H1 (cell line): Measurements from ENCODE around the gene MKI67. TPM values are rescaled to one million over a fixed set of nuclear protein-coding genes. Genes with fewer than 3 reads are reported as not detected.

ENCODE experiments used
- CTCF ChIA-PET: fragments of 300-600 bp; sonication (Branson Sonifier 250); formaldehyde crosslinking; loops from one replicate; lab custom pipeline; 2021; ENCODE audit not compliant: partially characterized antibody; lab: Charles Lee
- POLR2A ChIA-PET: fragments of 300-600 bp; sonication (Branson Sonifier 250); formaldehyde crosslinking; loops from one replicate; lab custom pipeline; 2021; ENCODE audit warnings: inconsistent platforms; ENCODE audit not compliant: partially characterized antibody; lab: Charles Lee
- DNase-seq, 2 experiments: peaks; one replicate each; pipeline versions ENCODE4 v3.0.0 to v3.0.0-alpha.2; 2010 to 2022; ENCODE audit warnings: low spot score in 2 of 2, low read depth in 1 of 2, mixed read lengths in 1 of 2
- FAIRE-seq: peaks from 2 replicates; lab custom pipeline; 2011; peaks lifted over from hg19 to GRCh38; lab: Jason Lieb, UNC
- H2AFZ ChIP-seq: 2 replicates; pipeline ENCODE4 v1.8.1; 2012; ENCODE audit warnings: low read length, inconsistent platforms
- H2AK5ac ChIP-seq: 2 replicates; pipeline ENCODE4 v1.6.1; 2013; ENCODE audit warnings: low read depth, low read length
- H2BK120ac ChIP-seq: replicated peaks from 2 replicates; pipeline ENCODE3; 2013; ENCODE audit warnings: low read depth, low read length, inconsistent platforms
- H2BK12ac ChIP-seq: 2 replicates; pipeline ENCODE4 v1.6.1; 2013; ENCODE audit warnings: low read depth, low read length
- H2BK15ac ChIP-seq: 2 replicates; pipeline ENCODE4 v1.6.1; 2013; ENCODE audit warnings: low read length
- H2BK20ac ChIP-seq: 2 replicates; pipeline ENCODE4 v1.6.1; 2013; ENCODE audit warnings: low read length
- H2BK5ac ChIP-seq: 2 replicates; pipeline ENCODE4 v1.6.1; 2013; ENCODE audit warnings: low read depth, low read length
- H3K14ac ChIP-seq: 2 replicates; pipeline ENCODE4 v1.6.1; 2013; ENCODE audit warnings: inconsistent platforms; ENCODE audit not compliant: insufficient read length
- H3K18ac ChIP-seq: 2 replicates; pipeline ENCODE4 v1.6.1; 2013; ENCODE audit warnings: low read length; ENCODE audit errors: extremely low read depth
- H3K23ac ChIP-seq: 2 replicates; pipeline ENCODE4 v1.6.1; 2013; ENCODE audit warnings: inconsistent platforms; ENCODE audit not compliant: insufficient read length
- H3K23me2 ChIP-seq: 2 replicates; pipeline ENCODE4 v1.6.1; 2013; ENCODE audit warnings: low read depth, low read length
- H3K27ac ChIP-seq: 2 replicates; pipeline ENCODE4 v1.6.1; 2011; ENCODE audit warnings: low read depth, low read length, inconsistent platforms
- H3K27me3 ChIP-seq, 4 experiments: replicated peaks in 1 of 4; 1 replicate in 1 of 4; 2 replicates in 3 of 4; pipeline versions ENCODE4 v1.6.1 to v1.8.1; 2011 to 2013; ENCODE audit warnings: low read length in 3 of 4, mild to moderate bottlenecking in 3 of 4, inconsistent platforms in 2 of 4, mixed read lengths in 2 of 4, moderate library complexity in 1 of 4; ENCODE audit not compliant: control insufficient read depth in 3 of 4, insufficient read depth in 3 of 4; ENCODE audit errors: extremely low read depth in 1 of 4
- H3K36me3 ChIP-seq, 4 experiments: 2 replicates each; pipeline versions ENCODE4 v1.6.1 to v1.8.1; 2011 to 2013; ENCODE audit warnings: mild to moderate bottlenecking in 4 of 4, low read length in 3 of 4, moderate library complexity in 2 of 4, control low read depth in 1 of 4, inconsistent platforms in 1 of 4; ENCODE audit not compliant: insufficient read depth in 4 of 4, control insufficient read depth in 2 of 4
- H3K4ac ChIP-seq: replicated peaks from 2 replicates; pipeline ENCODE3; 2013; ENCODE audit warnings: low read length, low read depth, mixed read lengths, inconsistent platforms; ENCODE audit not compliant: insufficient read length
- H3K4me1 ChIP-seq, 4 experiments: replicated peaks in 1 of 4; 1 replicate in 1 of 4; 2 replicates in 3 of 4; pipeline versions ENCODE4 v1.6.1 to v1.8.1; 2011 to 2013; ENCODE audit warnings: low read length in 3 of 4, inconsistent platforms in 2 of 4, mixed read lengths in 1 of 4; ENCODE audit not compliant: insufficient read depth in 4 of 4, control insufficient read depth in 3 of 4
- H3K4me2 ChIP-seq, 2 experiments: 2 replicates each; pipeline versions ENCODE4 v1.6.1 to v1.8.1; 2011 to 2013; ENCODE audit warnings: low read depth in 2 of 2, low read length in 2 of 2, control low read depth in 1 of 2, inconsistent platforms in 1 of 2, mild to moderate bottlenecking in 1 of 2; ENCODE audit not compliant: insufficient read depth in 1 of 2
- H3K4me3 ChIP-seq, 4 experiments: fragments of 200-600, 300-600 bp in 1 of 4; sonication (generic), shearing (Covaris generic), sonication (Bioruptor Twin) in 1 of 4; 2 replicates each; pipeline versions ENCODE4 v1.5.1 to v1.8.1; 2011 to 2016; ENCODE audit warnings: low read length in 4 of 4, low read depth in 3 of 4, control low read depth in 2 of 4, inconsistent platforms in 2 of 4, mild to moderate bottlenecking in 2 of 4, mixed read lengths in 1 of 4, moderate library complexity in 1 of 4; ENCODE audit not compliant: insufficient read depth in 2 of 4; ENCODE audit errors: extremely low read depth in 1 of 4
- H3K56ac ChIP-seq: replicated peaks from 2 replicates; pipeline ENCODE3; 2013; ENCODE audit warnings: low read depth, mild to moderate bottlenecking, mixed read lengths, low read length, inconsistent platforms; ENCODE audit not compliant: insufficient read length
- H3K79me1 ChIP-seq: 2 replicates; pipeline ENCODE4 v1.6.1; 2013; ENCODE audit warnings: low read depth, low read length, control low read depth
- H3K79me2 ChIP-seq, 2 experiments: 2 replicates each; pipeline versions ENCODE4 v1.6.1 to v1.8.1; 2012 to 2013; ENCODE audit warnings: low read length in 2 of 2, mild to moderate bottlenecking in 2 of 2, inconsistent platforms in 1 of 2; ENCODE audit not compliant: insufficient read depth in 2 of 2, control insufficient read depth in 1 of 2
- H3K9ac ChIP-seq, 4 experiments: replicated peaks in 1 of 4; 1 replicate in 1 of 4; 2 replicates in 3 of 4; pipeline versions ENCODE4 v1.6.1 to v1.8.1; 2011 to 2013; ENCODE audit warnings: low read depth in 3 of 4, low read length in 3 of 4, control low read depth in 2 of 4, mild to moderate bottlenecking in 2 of 4, moderate library complexity in 2 of 4, inconsistent platforms in 1 of 4; ENCODE audit errors: extremely low read depth in 1 of 4
- H3K9me3 ChIP-seq, 2 experiments: 2 replicates each; pipeline versions ENCODE4 v1.6.1 to v1.8.1; 2012 to 2013; ENCODE audit warnings: mild to moderate bottlenecking in 2 of 2, moderate library complexity in 2 of 2, control low read depth in 1 of 2, inconsistent platforms in 1 of 2, low read depth in 1 of 2, low read length in 1 of 2, mixed read lengths in 1 of 2; ENCODE audit not compliant: insufficient read depth in 2 of 2
- H4K20me1 ChIP-seq, 2 experiments: replicated peaks in 1 of 2; 2 replicates each; pipeline versions ENCODE3 to v1.8.1; 2011 to 2013; ENCODE audit warnings: inconsistent platforms in 2 of 2, low read length in 2 of 2, mild to moderate bottlenecking in 1 of 2; ENCODE audit not compliant: insufficient read depth in 2 of 2, control insufficient read depth in 1 of 2
- H4K5ac ChIP-seq: 2 replicates; pipeline ENCODE4 v1.6.1; 2013; ENCODE audit warnings: low read length, low read depth, mixed read lengths, inconsistent platforms; ENCODE audit not compliant: insufficient read length
- H4K8ac ChIP-seq: 2 replicates; pipeline ENCODE4 v1.8.0; 2013; ENCODE audit warnings: mild to moderate bottlenecking, moderate library complexity, low read length, inconsistent platforms; ENCODE audit not compliant: insufficient read depth; ENCODE audit errors: extremely low read depth
- H4K91ac ChIP-seq: replicated peaks from 2 replicates; pipeline ENCODE3; 2013; ENCODE audit warnings: low read length, mixed read lengths, inconsistent platforms; ENCODE audit not compliant: insufficient read length
- EZH2 ChIP-seq: fragments of 200-600 bp; sonication (generic); IDR thresholded peaks from 2 replicates; pipeline ENCODE4 v1.7.1; 2012; ENCODE audit warnings: low read depth, mild to moderate bottlenecking, moderate library complexity, low read length, inconsistent platforms; ENCODE audit not compliant: severe bottlenecking
- KDM4A ChIP-seq: IDR thresholded peaks from one replicate; pipeline ENCODE4 v1.7.1; 2012; ENCODE audit warnings: low read depth, mild to moderate bottlenecking, moderate library complexity, low read length, inconsistent platforms; ENCODE audit not compliant: severe bottlenecking
- TEAD4 ChIP-seq: IDR thresholded peaks from 2 replicates; pipeline ENCODE4 v1.6.1; 2012; ENCODE audit warnings: low read depth, low read length, inconsistent platforms, mixed read lengths
- WGBS, 2 experiments: shearing (Covaris generic) in 1 of 2; methylation state at CpG; one replicate each; pipeline versions ENCODE4 v1.1.6 to v1.1.7; 2013 to 2015; ENCODE audit warnings: low lambda C conversion rate in 2 of 2, mixed read lengths in 2 of 2, inconsistent platforms in 1 of 2, low coverage in 1 of 2, missing lambda C conversion rate in 1 of 2; ENCODE audit not compliant: insufficient replicate concordance in 2 of 2, insufficient coverage in 1 of 2, insufficient read length in 1 of 2; ENCODE audit errors: extremely low coverage in 1 of 2, missing lambda C conversion rate in 1 of 2; 5-methylcytosine and 5-hydroxymethylcytosine counted together
- polyA plus RNA-seq, 7 experiments: library from polyadenylated mRNA; depleted of rRNA in 3 of 7; stranded (reverse) in 5 of 7; unstranded in 2 of 7; fragments of >200 nt in 5 of 7; fragments of 200-250 nt in 2 of 7; gene quantifications; 1 replicate in 5 of 7; 2 replicates in 1 of 7; 4 replicates in 1 of 7; pipeline versions ENCODE4 v1.2.1 to v1.2.3, GENCODE V29; 2011 to 2013; ENCODE audit warnings: missing spikeins in 2 of 7, mixed read lengths in 2 of 7
- total RNA-seq: library from RNA; stranded (reverse); fragmentation: NEBNext Ultra II Directional; extraction: Animal tissue kit (Norgen Biotek cat#: 25700); gene quantifications from 2 replicates; pipeline ENCODE4 v1.2.1, GENCODE V29; 2021

MKI67 gene
- total and polyA plus RNA-seq, 2 of the 8 experiments (the other 6 are each of a cell fraction or from before 2014, with no cell fraction given) = 15.8 to 85.1 TPM

GRCh38 chr10:128052696-128053095 is 73.5 kb downstream of the MKI67 start:
- H3K23ac ChIP-seq = no peak overlapping the region
- POLR2A ChIA-PET = interaction anchor here (1.1 kb wide), 1 partner anchor 12 kb away, joined by 3 read pairs; no protein-coding TSS in a partner anchor
- 93% methylated on average over 7 of the region's 7 CpGs; no CpG with 5 or more reads in 1 of the 2 experiments for WGBS, 2 experiments
- no peak overlapping the region for H3K56ac ChIP-seq
- H3K4me3 ChIP-seq = no peak overlapping the region
- no peak overlapping the region for H3K27ac ChIP-seq
- H2BK20ac ChIP-seq = no peak overlapping the region
- no peak overlapping the region for H2BK120ac ChIP-seq
- H3K4me1 ChIP-seq = no peaks in the 10 kb centered on the region
- H2AK5ac ChIP-seq = no peak overlapping the region
- H3K27me3 ChIP-seq = no peaks in the 10 kb centered on the region
- CTCF ChIA-PET = interaction anchor here (1.2 to 5.3 kb wide), 5 partner anchors 9 to 182 kb away, joined by 4 to 25 read pairs (median 9); no protein-coding TSS in a partner anchor
- no peaks in the 10 kb centered on the region for H3K36me3 ChIP-seq
- H4K5ac ChIP-seq = no peak overlapping the region
- no peaks in the 10 kb centered on the region for H3K9me3 ChIP-seq
- no peak overlapping the region for H3K4ac ChIP-seq
- no peak overlapping the region; the same call in 1 of the 2 replicates for H4K8ac ChIP-seq
- no peak overlapping the region for H2AFZ ChIP-seq
- no peak overlapping the region for H2BK12ac ChIP-seq
- H3K18ac ChIP-seq = no peak overlapping the region
- H3K23me2 ChIP-seq = peaks cover 4% of the 10 kb centered on the region; the same call in 1 of the 2 replicates
- no peak for FAIRE-seq
- H4K20me1 ChIP-seq = peaks cover 0 to 1% of the 10 kb centered on the region in 2 experiments
- H3K9ac ChIP-seq = no peak overlapping the region
- no peaks in the 10 kb centered on the region for H3K79me2 ChIP-seq
- no peak overlapping the region for H4K91ac ChIP-seq
- TF ChIP-seq EZH2 (no peak), TEAD4 (no peak), KDM4A (no peak)
- no peak overlapping the region for H3K14ac ChIP-seq
- H2BK5ac ChIP-seq = no peak overlapping the region
- no peak overlapping the region for H2BK15ac ChIP-seq
- no peak for DNase-seq
- H3K79me1 ChIP-seq = no peaks in the 10 kb centered on the region
- no peak overlapping the region for H3K4me2 ChIP-seq
